ENCODE data around the gene FBXL7.

FBXL7 gene

DNA sequence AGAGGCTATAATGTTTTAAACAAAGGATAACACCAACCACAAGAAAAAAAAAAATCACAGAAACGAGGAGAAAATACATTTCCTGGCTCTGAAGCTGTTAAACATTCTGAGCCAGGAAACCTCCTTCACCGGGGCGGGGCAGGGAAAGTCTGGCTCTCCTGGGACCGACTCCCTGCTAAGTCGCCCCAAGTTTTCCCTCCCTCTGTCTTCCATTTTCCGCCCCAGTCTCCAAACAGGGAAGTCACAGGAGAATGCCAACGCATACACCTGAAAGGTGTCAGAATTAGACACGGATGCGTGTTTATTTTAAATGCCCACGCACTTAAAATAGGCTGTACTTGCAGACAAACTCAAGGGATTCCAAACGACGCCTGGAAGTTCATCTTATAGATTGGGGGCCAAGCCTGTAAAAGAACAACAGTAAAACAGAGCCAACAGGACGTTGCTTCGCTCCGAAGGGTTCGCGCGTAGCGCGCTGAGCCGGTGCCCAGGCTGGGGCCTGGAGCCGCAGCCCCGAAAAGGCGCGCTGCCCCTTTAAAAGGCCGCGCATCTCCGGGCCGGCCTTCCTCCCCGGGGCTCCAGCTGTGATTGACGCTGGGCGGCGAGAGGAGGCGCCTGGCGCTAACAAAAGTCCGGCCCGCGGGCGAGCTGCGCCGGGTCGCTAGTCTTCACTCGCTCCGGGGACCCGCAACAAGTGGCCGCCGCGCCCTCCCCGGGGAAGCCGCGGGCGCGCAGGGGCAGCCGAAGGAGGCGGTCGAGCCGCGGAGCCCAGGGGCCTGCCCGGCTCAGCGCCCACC, at the start of gene FBXL7:
Gene FBXL7 (plus strand): TSS at position 653 of the 797 bp plus-strand sequence.
- DNase-seq (ENCODE audit: low read depth, low spot score): peak; percentile 94

- no peak for DNase-seq (ENCODE audit: low read depth, low spot score)
Observed at GRCh38 chr5:15450473-15450872, 49.5 kb upstream of the FBXL7 start.

DNA sequence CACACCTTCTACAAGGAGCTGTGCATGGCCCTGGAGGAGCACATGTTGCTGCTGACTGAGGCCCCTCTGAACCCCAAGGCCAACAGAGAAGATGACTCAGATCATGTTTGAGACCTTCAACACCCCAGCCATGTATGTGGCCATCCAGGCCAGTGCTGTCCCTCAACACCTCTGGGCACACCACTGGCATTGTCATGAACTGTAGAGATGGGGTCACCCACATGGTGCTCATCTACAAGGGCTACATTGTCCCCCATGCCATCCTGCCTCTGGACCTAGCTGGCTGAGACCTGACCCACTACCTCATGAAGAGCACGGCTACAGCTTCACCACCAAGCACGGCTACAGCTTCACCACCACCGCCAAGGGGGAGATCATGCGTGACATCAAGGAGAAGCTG, 49.0 kb upstream of the FBXL7 start:
- no peak for DNase-seq (ENCODE audit: low read depth, low spot score)

DNA sequence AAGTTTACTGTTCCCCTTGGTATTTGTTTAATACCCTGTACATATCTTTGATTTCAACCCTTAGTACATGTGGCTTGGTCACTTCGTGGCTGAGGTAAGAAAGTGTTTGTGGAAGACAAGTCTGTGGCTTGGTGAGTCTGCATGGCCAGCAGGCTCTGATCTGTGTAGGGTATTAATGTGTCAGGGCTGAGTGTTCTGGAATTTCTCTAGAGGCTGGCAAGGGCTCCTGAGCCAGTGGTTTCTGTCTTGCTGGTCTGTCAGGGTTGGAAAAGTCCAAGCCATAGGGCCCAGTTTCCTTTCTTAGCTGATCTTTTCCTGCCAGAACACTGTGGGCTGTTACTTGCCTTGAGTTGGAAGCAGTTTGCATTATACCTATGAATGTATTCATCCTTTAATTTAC, 48.0 kb upstream of the FBXL7 start:
- DNase-seq (ENCODE audit: low read depth, low spot score): peak; percentile 47

- peak; percentile 54 for DNase-seq (ENCODE audit: low read depth, low spot score)
Observed at GRCh38 chr5:15452781-15453180, 47.2 kb upstream of the FBXL7 start.

- DNase-seq (ENCODE audit: low read depth, low spot score): no peak
Observed at GRCh38 chr5:15459200-15459599, 40.8 kb upstream of the FBXL7 start.

- peak; percentile 43 for DNase-seq (ENCODE audit: low read depth, low spot score)
Observed at GRCh38 chr5:15463231-15463980, 36.6 kb upstream of the FBXL7 start.

DNA sequence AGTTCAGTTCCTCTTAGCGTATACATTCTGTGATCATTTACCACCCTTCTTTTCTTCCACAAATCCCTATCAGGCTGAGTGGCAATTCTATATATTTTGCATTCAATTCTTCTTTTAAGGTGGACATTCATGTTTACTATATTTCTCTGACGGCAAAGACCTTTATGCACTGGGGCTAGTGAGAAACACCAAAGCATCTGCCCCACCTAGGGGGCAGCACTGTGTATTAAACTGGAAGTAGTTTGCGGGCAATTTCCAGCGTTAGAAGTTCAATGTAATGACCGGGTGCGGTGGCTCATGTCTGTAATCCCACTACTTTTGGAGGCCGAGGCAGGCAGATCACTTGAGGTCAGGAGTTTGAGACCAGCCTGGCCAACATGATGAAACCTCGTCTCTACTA, 27.9 kb upstream of the FBXL7 start:
- DNase-seq (ENCODE audit: low read depth, low spot score): no peak

GRCh38 chr5:15474143-15474719, 25.7 kb upstream of the FBXL7 start:
- no peak for DNase-seq (ENCODE audit: low read depth, low spot score)

DNA sequence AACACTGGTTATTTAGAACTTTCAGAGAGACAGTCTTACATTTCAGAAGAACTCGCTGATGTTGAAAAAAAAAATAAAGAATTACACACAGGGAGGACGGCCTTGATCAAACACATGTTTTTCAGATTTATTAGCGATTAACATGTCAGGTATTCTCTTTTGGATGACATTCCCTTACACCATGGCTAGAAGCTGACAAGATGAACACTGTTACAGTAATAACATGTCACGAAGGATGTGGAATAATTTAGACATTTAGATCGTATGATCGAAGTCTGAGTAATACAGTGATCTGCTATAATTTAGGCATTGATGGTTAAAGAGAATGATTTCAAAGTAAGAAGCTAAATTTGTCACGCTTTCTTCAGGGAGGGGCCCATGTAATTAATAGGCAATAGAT, 24.6 kb upstream of the FBXL7 start:
- no peak for DNase-seq (ENCODE audit: low read depth, low spot score)

DNA sequence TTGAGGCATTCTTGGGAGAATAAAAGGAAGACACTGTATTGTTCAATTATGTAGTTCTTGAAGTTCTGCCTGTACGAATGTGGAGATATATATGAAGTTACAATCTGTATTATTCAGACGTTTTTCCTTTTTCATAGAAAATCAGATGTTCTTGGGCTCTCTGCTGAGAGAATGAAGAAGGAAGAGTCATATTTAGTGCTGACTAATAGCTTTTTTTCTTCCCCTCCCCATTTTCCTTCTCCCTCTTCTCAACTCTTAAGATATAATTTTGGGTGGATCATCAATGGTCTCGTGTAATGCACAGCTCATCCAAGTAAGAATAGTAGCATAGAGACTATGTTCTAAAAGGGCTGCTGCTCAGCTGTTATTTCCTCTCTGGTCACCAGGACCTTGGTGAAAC, 23.0 kb upstream of the FBXL7 start:
- no peak for DNase-seq (ENCODE audit: low read depth, low spot score)

DNA sequence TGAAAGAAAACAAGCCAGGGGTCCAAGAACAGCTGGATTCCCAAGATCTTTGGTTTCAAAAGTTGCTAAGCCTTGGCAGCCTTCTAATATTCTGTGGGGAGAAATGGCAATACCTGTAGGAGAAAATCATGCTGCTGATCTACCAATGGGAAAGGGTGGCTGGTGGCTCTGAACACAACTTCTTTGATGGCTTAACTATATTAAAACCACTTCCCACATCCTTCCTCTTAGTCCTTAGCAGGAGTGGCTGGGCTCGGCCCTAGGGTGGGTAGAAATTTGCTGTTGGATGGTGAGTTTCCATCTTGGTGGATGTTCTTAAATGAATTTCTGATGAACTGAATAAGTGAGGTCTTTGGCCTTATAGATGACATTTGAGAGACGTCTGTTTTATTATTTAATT, 19.5 kb upstream of the FBXL7 start:
- DNase-seq (ENCODE audit: low read depth, low spot score): no peak

GRCh38 chr5:15483351-15484097, 16.5 kb upstream of the FBXL7 start:
- peak; percentile 22 for DNase-seq (ENCODE audit: low read depth, low spot score)

GRCh38 chr5:15487228-15487627, 12.8 kb upstream of the FBXL7 start:
- no peak for DNase-seq (ENCODE audit: low read depth, low spot score)

DNA sequence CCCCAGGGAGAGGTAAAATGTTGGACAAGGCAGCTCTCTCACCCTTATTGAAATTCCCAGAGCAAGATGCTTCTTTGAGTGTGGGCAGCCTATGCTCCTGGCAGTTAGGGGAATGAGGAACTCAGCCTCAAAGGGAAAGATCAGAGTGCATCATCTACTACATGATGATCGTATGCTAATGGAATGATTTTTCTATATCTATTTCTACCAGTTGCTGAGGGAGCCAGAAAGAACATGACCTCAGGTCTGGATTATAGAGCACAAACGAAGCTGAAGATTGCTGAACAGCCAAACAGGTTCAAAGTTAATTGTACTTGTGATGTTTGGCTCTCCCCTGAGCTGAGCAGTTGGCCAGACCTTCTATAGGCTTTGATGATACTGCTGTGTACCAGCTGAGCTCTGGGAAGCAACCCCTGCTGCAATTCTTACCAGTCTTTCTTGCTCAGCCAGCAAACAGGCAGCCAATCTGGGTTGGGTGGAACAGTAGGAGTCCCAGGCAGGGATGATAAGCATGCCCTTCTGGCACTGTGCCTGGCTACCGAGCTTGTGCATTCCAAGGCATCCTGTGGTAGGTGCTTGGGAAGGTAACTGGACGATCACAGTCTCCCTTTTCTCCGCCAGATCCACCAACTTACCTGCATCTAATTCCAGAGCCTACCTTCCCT, 10.3 kb upstream of the FBXL7 start:
- DNase-seq (ENCODE audit: low read depth, low spot score): peak; percentile 63

GRCh38 chr5:15492545-15492944, 7.4 kb upstream of the FBXL7 start:
- DNase-seq (ENCODE audit: low read depth, low spot score): no peak

- no peak for DNase-seq (ENCODE audit: low read depth, low spot score)
Observed at GRCh38 chr5:15493501-15493900, 6.5 kb upstream of the FBXL7 start.

GRCh38 chr5:15495026-15495425, 5.0 kb upstream of the FBXL7 start:
- peak; percentile 33 for DNase-seq (ENCODE audit: low read depth, low spot score)

- DNase-seq (ENCODE audit: low read depth, low spot score): no peak
Observed at GRCh38 chr5:15496886-15497285, 3.1 kb upstream of the FBXL7 start.

DNA sequence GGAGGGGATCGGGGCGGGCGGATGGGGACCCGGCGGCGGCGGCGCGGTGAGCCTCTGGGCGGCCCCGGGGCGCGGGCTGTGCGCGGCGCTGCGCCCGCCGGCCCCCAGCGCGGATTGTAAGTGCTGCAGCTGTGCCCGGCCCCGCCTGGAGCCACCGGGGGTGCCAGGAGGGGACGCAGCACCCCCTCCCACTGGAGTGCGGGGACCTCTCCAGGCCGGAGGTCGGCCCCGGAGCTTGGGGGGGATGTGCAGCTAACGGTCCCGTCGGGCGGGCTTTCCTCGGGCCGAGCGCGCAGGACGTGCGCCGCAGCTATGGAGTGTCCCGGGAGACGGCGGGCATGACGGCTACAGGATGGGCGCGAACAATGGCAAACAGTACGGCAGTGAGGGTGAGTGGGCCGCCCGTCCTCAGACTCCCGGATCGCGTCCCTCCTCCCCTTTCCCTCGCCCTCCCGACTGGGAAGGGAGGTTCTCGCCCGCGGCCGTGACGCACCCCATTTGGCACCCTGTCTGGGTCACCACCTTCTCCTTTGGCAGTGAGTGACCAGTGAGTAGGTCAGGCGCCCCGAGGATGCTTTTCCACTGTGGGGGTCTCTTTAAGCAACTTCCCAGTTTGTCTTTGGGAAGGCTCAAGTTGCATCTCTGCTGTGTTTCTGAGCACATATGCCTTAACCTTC, 483 bp downstream of the FBXL7 start:
- peak; percentile 72 for DNase-seq (ENCODE audit: low read depth, low spot score)
